ENCODE measurements around the gene MLST8.
"Not testable (repeated sequence)": the region's sequence is repeated elsewhere in the genome, so short reads cannot be mapped to it uniquely, and the experiment has no call there.

MLST8 gene

GRCh38 chr16:2252806-2253148 lies 47.5 kb downstream of the MLST8 start:
- DNase-seq = no peak

GRCh38 chr16:2253293-2253692 lies 48.0 kb downstream of the MLST8 start:
- no peak for DNase-seq

GRCh38 chr16:2256531-2257140 lies 51.4 kb downstream of the MLST8 start:
- no peak for DNase-seq

- DNase-seq = no peak
These were observed 52.5 kb downstream of the MLST8 start for GRCh38 chr16:2257726-2258125.

DNA sequence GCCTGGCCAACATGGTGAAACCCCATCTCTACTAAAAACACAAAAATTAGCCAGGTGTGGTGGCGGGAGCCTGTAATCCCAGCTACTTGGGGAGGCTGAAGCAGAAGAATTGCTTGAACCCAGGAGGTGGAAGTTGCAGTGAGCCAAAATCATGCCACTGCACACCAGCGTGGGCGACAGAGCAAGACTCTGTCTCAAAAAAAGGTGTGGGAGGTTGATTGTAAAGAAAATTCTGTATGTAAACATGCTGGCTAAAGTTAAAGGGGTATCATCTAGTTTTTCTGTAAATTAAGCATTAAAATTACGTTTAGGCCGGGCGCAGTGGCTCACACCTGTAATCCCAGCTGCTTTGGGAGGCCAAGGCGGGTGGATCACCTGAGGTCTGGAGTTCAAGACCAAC lies 53.3 kb downstream of the MLST8 start:
- not testable (repeated sequence) for DNase-seq
